ENCODE measurements around the gene CAMK2A.

The CAMK2A gene

DNA sequence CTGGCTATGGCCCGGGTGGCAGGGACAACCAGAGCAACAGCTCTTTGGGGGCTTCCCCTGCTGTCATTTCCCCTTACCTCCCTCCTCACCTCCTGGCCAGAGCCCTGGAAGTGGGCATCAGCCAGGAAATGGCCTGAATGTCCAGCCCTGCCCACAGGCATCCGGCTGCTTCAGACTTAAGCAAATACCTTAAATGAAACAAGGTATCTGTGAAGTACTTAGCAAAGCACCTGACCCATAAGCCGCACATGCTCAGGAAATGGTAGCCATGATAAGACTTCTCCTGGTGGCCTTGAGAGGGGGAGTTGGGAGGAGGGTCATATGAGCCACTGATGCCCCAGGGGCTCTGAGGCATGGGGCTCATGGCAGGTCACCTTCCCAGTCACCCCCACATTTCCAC is 43.8 kb downstream of the CAMK2A start:
- Histone ChIP-seq H3K4me2 (ENCODE audit: low read length) (no peak overlapping the region), H3K36me3 (ENCODE audit: control insufficient read depth, insufficient read depth, low read length) (no peaks in the 10 kb centered on the region)

DNA sequence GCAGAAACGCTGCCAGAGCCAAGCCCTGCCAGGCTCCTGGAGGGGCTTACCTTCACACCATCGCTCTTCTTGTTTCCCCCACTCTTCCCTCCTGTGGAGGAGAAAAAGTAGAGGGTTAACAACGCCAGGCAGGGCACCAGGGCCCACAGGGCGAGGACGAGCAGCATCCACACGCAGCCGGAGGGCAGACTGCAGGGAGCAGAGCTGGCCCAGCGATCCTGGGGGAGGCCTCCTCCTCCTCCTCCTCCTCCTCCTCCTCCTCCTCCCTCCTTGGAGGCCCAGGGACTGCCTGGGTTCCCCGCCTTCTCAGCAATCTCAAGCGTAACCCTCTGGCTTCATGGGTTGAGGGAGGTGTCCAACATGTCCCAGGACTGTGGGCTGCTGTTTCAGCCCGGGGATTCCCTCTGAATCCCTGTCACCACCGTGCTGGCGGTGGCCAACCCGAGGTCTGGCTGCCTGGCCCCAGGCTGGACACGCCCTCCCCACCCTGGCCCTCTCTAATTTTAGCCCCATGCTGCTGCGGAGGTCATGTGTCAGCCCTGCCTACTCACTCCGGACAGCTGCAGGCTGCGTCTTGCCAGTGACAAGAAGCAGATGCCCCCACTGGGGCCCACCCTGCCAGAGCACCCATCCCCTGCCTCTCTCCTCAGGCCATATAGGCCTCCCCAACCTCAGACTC is 44.3 kb downstream of the CAMK2A start:
- no peak overlapping the region for H3K9ac ChIP-seq
- H3K27me3 ChIP-seq (ENCODE audit: control insufficient read depth, insufficient read depth, low read length) = no peaks in the 10 kb centered on the region
- H2AFZ ChIP-seq = no peak overlapping the region
- H3K4me2 ChIP-seq (ENCODE audit: low read length) = no peak overlapping the region
- no peaks in the 10 kb centered on the region for H3K36me3 ChIP-seq (ENCODE audit: control insufficient read depth, insufficient read depth, low read length)
- no peak overlapping the region for H3K4me3 ChIP-seq (ENCODE audit: low read depth, low read length)
- no peaks in the 10 kb centered on the region for H3K4me1 ChIP-seq
- no peaks in the 10 kb centered on the region for H3K9me3 ChIP-seq (ENCODE audit: control insufficient read depth, low read length)
- no peaks in the 10 kb centered on the region for H3K79me2 ChIP-seq
- TF ChIP-seq, protein P1, sequence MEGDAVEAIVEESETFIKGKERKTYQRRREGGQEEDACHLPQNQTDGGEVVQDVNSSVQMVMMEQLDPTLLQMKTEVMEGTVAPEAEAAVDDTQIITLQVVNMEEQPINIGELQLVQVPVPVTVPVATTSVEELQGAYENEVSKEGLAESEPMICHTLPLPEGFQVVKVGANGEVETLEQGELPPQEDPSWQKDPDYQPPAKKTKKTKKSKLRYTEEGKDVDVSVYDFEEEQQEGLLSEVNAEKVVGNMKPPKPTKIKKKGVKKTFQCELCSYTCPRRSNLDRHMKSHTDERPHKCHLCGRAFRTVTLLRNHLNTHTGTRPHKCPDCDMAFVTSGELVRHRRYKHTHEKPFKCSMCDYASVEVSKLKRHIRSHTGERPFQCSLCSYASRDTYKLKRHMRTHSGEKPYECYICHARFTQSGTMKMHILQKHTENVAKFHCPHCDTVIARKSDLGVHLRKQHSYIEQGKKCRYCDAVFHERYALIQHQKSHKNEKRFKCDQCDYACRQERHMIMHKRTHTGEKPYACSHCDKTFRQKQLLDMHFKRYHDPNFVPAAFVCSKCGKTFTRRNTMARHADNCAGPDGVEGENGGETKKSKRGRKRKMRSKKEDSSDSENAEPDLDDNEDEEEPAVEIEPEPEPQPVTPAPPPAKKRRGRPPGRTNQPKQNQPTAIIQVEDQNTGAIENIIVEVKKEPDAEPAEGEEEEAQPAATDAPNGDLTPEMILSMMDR (IDR thresholded peaks at IDR 0.05) = no peak
- no peak overlapping the region for H3K27ac ChIP-seq

More for the DNA sequence above, 43.8 kb downstream of the CAMK2A start:
- Histone ChIP-seq H3K4me3 (ENCODE audit: low read depth, low read length) (no peak overlapping the region), H3K79me2 (no peaks in the 10 kb centered on the region), H3K9ac (no peak overlapping the region), H3K27me3 (ENCODE audit: control insufficient read depth, insufficient read depth, low read length) (no peaks in the 10 kb centered on the region), H2AFZ (no peak overlapping the region), H3K9me3 (ENCODE audit: control insufficient read depth, low read length) (no peaks in the 10 kb centered on the region), H3K4me1 (no peaks in the 10 kb centered on the region), H3K27ac (no peak overlapping the region)
- TF ChIP-seq, protein P1 (IDR thresholded peaks at IDR 0.05) = no peak

DNA sequence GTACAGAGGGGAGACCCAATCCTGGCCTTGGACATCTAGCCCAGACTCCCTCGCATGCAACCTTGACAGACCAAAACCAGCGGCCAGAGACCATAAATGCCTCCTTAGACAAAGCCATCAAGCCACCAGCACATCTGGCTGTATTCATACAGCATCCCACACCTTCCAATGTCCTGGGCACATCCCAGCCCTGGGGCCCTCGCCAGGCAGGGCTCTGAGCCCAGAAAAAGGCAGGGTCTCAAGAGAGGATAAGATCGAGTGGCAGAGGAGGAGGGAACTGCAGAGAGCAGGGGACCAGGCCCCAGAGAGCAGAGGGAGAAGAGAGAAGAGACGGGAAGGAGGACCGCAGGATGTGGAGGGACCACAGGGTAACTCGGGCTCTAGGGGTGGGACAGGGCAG is 45.4 kb downstream of the CAMK2A start:
- H3K9ac ChIP-seq = no peak overlapping the region
- no peak overlapping the region for H2AFZ ChIP-seq
- H3K36me3 ChIP-seq (ENCODE audit: control insufficient read depth, insufficient read depth, low read length) = no peaks in the 10 kb centered on the region
- H3K27ac ChIP-seq = no peak overlapping the region
- H3K4me2 ChIP-seq (ENCODE audit: low read length) = no peak overlapping the region
- TF ChIP-seq, protein P1 (IDR thresholded peaks at IDR 0.05) = no peak
- H3K4me1 ChIP-seq = no peaks in the 10 kb centered on the region
- no peaks in the 10 kb centered on the region for H3K27me3 ChIP-seq (ENCODE audit: control insufficient read depth, insufficient read depth, low read length)
- H3K9me3 ChIP-seq (ENCODE audit: control insufficient read depth, low read length) = no peaks in the 10 kb centered on the region
- H3K4me3 ChIP-seq (ENCODE audit: low read depth, low read length) = no peak overlapping the region
- no peaks in the 10 kb centered on the region for H3K79me2 ChIP-seq

DNA sequence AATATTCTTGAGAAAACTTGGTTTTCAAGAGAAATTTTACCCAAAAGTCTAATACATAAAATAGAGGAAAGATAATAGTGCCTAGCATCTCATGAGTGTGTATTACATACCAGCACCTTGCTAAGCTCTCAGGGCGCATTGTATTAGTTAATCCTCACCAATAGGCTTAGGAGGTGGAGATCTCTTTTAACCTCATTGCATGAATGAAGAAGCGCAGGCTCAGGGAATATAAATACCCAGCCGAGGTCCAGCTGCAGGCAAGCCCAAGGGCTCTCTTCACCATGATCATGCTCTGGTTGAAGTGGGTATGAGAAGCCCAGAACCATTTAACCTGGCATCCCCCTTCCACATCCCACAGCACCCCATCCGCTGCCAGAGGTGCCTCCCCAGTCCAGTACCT is 46.0 kb downstream of the CAMK2A start:
- H3K27me3 ChIP-seq (ENCODE audit: control insufficient read depth, insufficient read depth, low read length) = no peaks in the 10 kb centered on the region
- no peak overlapping the region for H2AFZ ChIP-seq
- TF ChIP-seq, protein P1 (IDR thresholded peaks at IDR 0.05) = no peak
- H3K4me2 ChIP-seq (ENCODE audit: low read length) = no peak overlapping the region
- no peaks in the 10 kb centered on the region for H3K9me3 ChIP-seq (ENCODE audit: control insufficient read depth, low read length)
- no peak overlapping the region for H3K27ac ChIP-seq
- no peaks in the 10 kb centered on the region for H3K79me2 ChIP-seq
- no peaks in the 10 kb centered on the region for H3K4me1 ChIP-seq
- H3K36me3 ChIP-seq (ENCODE audit: control insufficient read depth, insufficient read depth, low read length) = no peaks in the 10 kb centered on the region
- H3K9ac ChIP-seq = no peak overlapping the region
- H3K4me3 ChIP-seq (ENCODE audit: low read depth, low read length) = no peak overlapping the region

DNA sequence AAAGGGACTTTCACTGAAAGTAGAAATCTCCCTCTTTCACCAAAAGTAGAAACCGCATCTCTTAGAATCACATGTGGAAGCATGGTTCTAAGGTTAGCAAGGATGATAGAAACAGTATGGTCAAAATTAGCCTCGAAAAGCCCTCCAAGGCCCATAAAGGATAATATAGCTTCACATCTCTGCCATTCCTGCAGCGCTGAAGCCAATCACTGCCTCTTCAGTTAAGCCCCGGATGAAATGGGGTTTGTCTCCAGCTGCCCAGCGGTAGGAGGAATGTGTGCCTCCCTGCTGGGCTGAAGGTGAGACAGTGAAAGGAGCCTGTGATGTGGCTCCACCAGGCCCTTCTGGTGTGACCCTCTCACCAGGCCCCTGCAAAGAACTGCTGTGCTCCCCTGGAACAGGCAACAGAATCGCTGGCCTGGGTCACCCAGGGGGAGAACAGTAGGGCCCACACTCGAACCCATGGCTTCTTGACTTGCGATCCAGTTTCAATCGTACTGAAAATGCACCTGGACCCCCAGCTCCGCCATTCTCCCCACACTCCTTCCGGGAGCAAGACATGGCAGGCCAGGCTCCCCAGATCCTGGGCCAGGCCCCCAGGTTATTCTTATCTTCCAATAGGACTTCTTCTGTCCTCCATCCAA is 47.2 kb downstream of the CAMK2A start:
- Histone ChIP-seq H3K4me1 (no peaks in the 10 kb centered on the region), H3K27ac (no peak overlapping the region), H3K27me3 (ENCODE audit: control insufficient read depth, insufficient read depth, low read length) (no peaks in the 10 kb centered on the region), H2AFZ (no peak overlapping the region), H3K4me3 (ENCODE audit: low read depth, low read length) (no peak overlapping the region), H3K9me3 (ENCODE audit: control insufficient read depth, low read length) (no peaks in the 10 kb centered on the region), H3K4me2 (ENCODE audit: low read length) (no peak overlapping the region), H3K36me3 (ENCODE audit: control insufficient read depth, insufficient read depth, low read length) (no peaks in the 10 kb centered on the region), H3K79me2 (no peaks in the 10 kb centered on the region), H3K9ac (no peak overlapping the region)
- TF ChIP-seq, protein P1 (IDR thresholded peaks at IDR 0.05) = no peak

All from parathyroid adenoma (tissue), 2 donors.